GM19455 (cell line): ENCODE measurements around the gene CD207.
"Not testable (repeated sequence)": the region's sequence is repeated elsewhere in the genome, so short reads cannot be mapped to it uniquely, and the experiment has no call there.

Experiments used
- ATAC-seq: cut with Tn5 transposase; IDR thresholded peaks from one replicate; pipeline ENCODE4 v1.9.1; 2021; ENCODE audit not compliant: unreplicated experiment

Gene CD207

GRCh38 chr2:70829916-70830315, 5.7 kb downstream of the CD207 start:
- no peak for ATAC-seq

GRCh38 chr2:70828914-70829824, 6.4 kb downstream of the CD207 start:
- ATAC-seq: no peak

DNA sequence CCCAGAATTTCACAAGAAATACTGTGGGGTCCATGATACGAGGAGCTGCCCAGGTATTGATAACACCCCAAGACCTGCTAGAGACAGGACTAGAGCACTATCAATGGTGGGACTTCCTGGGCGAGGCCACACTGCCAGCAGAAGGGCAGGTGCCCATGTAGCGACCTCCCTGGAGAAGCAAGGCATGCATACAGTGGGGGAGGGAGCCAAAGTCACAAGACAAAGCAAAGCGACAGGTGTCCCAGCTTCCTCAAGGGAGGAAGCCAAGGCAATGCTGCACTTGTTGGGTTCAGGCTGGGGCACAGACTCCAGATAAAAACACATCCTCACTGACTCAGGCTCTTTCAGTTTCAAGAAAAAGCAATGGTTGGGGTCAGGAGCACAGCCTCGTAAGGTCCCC, 7.5 kb downstream of the CD207 start:
- no peak for ATAC-seq

DNA sequence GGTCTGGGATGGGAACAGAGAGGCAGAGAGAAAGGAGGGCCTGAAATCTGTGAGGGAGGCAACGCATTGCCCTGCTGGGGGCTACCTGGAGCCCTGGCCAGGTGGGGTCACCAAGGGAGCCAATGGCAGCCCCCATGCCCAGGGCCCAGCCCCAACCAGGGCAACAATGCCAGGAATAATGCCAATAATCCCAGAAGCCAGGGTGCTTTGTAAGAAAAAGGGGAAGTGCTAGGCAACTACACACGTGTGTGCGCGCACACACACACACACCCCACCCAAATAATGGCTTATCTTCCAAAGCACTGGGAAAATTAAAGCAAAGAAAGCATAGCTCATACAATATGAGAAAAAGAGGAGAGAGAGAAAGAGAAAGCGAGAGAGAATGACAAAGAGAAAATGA, 8.2 kb downstream of the CD207 start:
- no peak for ATAC-seq

DNA sequence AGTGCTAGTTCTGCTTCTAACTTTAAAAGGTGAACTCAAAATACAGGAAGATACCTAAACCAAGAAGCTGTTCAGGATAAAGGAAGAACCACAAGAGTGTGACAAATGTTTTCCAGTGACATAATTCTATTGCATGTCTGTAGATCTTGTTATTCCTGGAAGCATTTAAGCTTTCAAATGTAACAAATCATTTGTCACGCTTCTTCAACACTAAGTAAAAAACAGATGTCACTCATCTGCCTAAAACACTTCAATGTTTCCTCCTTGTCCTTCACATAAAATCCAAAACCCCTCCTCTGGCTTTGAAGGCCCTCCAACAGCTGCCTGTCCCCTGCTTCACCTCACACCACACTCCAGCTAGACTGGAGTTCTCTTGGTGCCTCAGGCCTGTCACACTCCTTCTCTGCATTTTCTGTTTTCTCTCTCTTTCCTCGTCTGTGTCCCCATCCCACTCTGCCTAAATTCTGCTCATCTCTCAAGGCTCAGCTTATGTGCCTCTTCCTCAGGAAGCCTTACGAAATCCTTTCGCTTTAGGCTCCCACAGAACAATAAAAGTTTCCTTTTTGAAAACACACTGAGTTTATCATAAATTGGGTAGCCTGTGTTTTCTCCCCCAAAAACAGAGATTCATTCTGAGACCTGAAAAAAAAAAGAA, 8.8 kb downstream of the CD207 start:
- ATAC-seq: no peak

GRCh38 chr2:70823249-70823648, 12.4 kb downstream of the CD207 start:
- ATAC-seq: no peak

- no peak for ATAC-seq
These were observed 12.8 kb downstream of the CD207 start for GRCh38 chr2:70822843-70823242.

- no peak for ATAC-seq
These were observed 15.1 kb downstream of the CD207 start, which contains the start of gene CLEC4F for GRCh38 chr2:70820499-70820898. TSS of gene CLEC4F (minus strand) at chr2:70820599. CDS start at chr2:70820523, 76 bp downstream.

DNA sequence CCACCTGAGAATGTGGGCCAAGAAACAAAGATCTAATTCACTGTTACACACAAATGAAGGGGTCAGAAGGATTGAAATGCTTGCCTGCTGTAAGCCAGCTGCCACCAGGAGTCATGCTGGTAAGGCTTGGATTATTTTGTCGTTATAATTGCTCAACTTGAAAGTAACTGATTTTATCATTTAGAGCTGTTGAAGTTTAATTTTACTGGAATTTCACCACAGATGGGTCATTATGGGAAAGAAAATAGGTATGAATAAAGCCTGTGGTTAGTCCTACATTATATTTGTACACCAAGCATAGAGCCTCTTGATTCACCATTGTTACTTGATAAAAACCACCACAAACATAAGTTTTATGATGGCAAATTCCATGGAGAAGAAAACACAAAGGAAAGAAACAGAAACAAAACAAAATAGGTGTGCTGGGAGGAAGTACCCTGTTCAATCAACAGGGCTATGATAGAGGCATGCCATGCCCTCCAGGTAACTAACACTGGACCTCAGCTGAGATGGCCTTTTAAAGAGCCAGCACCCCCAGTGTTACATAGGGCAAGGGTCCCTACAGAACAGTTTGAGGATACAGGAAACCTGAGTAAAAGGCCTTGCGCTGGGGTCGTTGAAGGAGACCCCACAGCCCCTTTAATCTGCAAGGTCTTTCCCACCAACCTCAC, 18.2 kb downstream of the CD207 start:
- ATAC-seq: no peak

- ATAC-seq: no peak
These were observed 18.9 kb downstream of the CD207 start for GRCh38 chr2:70816726-70817125.

DNA sequence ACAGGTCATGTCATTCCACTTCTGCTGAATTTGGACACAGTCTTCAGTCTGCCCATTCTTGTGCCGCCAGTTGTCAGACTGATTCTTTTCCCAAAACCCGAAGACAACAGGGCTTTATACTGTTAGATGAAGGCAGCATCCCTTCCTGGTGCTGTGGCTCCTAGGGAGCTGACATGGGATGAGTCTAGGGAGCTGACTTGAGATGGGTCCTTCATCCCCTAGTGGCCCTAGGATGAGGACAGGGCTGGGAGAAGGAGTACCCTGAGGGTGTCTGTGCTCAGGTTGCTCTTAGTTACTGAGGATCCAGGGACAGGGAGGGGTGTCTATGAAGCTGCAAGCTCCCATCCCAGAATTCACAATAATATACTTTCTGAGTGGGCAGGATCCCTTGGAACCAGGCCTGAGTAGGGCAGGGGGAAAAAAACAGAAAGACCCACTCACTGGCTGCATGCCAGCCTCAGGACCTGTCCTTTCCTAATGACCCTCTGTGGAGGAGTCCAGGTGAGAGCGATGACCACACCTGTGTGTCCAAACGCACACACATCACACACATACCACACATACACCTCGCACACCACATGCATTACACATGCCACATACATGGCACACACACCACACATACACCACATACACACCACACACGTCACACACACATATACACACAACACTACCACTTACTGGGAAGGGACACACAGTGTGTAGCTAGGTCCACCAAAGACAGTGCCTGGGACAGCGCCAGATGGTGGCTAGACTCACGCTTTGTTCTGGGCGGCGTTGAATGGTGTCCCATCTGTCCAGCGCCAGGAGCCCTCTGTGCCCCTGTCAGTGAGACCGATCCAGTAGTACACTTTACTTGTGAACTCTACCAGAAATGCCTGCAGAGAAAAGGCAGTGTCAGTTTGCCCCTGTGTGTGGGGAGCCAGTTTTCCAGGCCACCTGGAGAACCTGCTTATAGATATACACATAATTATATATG, 26.3 kb downstream of the CD207 start:
- no peak for ATAC-seq

- ATAC-seq: no peak
These were observed 27.8 kb downstream of the CD207 start for GRCh38 chr2:70807828-70808118.

- no peak for ATAC-seq
These were observed 28.4 kb downstream of the CD207 start for GRCh38 chr2:70807102-70807827.

GRCh38 chr2:70806620-70807019, 29.0 kb downstream of the CD207 start:
- no peak for ATAC-seq

GRCh38 chr2:70806013-70806412, 29.6 kb downstream of the CD207 start:
- ATAC-seq: no peak

DNA sequence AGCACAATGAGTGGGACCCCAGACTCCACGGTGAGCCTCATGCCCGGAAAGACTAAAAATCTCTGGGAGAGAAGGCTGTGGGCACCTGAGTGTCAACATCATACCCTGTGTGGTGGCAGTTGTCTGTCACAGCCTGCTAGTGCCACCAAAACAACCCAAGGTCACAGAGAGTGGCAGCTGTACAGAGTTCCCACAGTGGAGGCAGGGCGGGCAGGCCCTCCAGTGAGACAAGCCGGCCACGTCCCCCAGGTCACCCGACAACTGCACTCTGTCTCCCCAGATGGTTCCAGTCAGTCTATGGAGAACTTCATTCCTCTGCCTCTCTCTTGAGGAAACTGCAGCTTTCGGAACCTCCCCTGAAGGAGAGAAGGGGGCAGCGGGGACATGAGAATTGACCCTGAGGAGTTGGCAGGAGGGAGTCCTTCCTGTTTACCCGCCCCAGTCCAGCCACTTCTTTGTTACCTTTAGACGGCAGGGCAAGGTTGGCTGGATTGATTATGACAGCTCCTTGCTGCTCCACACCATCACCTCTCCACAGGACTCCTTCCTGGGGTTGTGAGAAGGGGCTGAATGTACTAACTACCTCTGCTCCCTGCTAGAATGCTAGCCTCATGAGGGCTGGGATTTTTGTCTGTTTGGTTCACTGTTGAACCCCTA, 33.9 kb downstream of the CD207 start:
- ATAC-seq: no peak

DNA sequence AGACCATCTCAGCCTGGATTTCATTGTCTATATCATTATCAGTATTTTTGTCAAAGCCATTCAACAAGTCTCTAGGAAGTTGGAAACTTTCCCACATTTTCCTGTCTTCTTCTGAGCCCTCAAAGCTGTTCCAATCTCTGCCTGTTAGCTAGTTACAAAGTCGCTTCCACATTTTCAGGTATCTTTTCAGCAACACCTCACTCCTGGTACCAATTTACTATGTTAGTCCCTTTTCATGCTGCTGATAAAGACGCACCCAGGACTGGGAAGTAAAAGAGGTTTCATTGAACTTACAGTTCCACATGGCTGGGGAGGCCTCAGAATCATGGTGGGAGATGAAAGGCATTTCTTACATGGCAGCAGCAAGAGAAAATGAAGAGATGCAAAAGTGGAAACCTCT, 35.9 kb downstream of the CD207 start:
- ATAC-seq: no peak

DNA sequence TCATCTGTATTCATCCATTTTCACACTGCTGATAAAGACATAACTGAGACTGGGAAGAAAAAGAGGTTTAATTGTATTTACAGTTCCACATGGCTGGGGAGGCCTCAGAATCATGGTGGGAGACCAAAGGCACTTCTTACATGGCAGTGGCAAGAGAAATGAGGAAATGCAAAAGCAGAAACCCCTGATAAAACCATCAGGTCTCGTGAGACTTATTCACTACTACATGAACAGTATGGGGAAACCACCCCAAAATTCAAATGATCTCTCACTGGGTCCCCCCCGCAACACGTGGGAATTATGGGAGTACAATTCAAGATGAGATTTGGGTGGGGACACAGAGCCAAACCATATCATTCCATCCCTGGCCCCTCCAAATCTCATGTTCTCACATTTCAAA, 37.6 kb downstream of the CD207 start:
- ATAC-seq: not testable (repeated sequence)

GRCh38 chr2:70797506-70797905, 38.1 kb downstream of the CD207 start:
- ATAC-seq: no peak

GRCh38 chr2:70796262-70796661, 39.4 kb downstream of the CD207 start:
- no peak for ATAC-seq
